ENCODE results near the gene KCMF1. TPM values are rescaled to one million over a fixed set of nuclear protein-coding genes. Genes with fewer than 3 reads are reported as not detected.
"Not testable (repeated sequence)": the region's sequence is repeated elsewhere in the genome, so short reads cannot be mapped to it uniquely, and the experiment has no call there.

KCMF1 gene
- 106 and 118 TPM in 2 replicates for total RNA-seq (2014; rRNA removed; shearing (Covaris generic))

- peak; percentile 48 for DNase-seq (ENCODE audit: low spot score)
Observed at GRCh38 chr2:84970868-84971509, at the start of gene KCMF1. Gene KCMF1 (plus strand): TSS chr2:84971161. CDS start chr2:84971452, 291 bp downstream.

- no peak for DNase-seq (ENCODE audit: low spot score)
Observed at GRCh38 chr2:84923009-84923408, 48.0 kb upstream of the KCMF1 start.

- DNase-seq (ENCODE audit: low spot score): peak; percentile 99
Observed at GRCh38 chr2:84924173-84925106, 46.5 kb upstream of the KCMF1 start.

GRCh38 chr2:84925336-84925723, 45.6 kb upstream of the KCMF1 start:
- no peak for DNase-seq (ENCODE audit: low spot score)

DNA sequence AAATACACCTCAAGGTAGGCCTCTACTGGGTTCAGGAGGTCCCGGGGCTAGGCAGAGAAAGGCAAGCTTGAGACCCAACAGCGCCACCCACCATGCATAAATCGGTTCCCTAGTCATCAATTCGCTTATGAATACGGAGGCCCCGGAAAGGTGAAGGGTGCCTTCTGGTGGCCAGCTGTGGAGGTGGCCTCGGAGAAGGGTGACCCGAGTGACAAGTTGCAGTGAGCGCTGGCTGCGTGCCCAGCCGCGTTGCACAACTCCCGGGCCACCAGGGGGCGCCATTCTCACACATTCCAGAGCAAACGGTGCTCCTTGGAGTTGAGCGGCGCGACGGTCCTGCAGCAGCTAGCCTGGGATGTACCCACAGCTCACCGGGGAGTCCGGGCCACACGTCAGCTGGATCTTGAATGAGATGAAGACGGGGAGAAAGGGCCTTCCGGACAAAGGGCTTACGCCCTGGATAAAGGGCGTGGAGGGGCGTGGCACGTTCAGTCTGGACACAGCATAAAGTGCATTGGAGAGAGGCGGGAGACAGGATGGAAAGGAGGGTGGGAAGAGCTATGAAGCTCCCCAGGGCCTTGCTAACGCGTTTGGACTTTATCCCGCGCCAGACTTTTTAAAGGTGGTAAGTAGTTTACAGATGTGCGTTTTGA, 45.1 kb upstream of the KCMF1 start:
- DNase-seq (ENCODE audit: low spot score): peak; percentile 97

DNA sequence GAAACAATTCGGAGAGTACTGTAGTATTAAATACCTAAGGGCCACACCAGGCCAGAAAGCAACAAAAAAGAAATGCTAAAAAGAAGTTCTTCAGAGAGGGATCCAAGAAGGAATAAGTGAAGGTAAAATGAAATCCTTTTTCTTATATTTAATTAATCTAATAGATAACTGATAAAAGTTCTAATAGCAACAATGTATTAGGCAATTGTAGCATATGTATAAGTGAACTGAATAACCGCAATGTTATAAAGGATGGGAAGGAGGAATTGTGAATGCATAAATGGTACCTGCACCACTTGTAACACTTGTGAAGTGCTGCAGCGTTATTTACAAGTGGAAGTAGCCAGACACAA, 43.7 kb upstream of the KCMF1 start:
- DNase-seq (ENCODE audit: low spot score): no peak

DNA sequence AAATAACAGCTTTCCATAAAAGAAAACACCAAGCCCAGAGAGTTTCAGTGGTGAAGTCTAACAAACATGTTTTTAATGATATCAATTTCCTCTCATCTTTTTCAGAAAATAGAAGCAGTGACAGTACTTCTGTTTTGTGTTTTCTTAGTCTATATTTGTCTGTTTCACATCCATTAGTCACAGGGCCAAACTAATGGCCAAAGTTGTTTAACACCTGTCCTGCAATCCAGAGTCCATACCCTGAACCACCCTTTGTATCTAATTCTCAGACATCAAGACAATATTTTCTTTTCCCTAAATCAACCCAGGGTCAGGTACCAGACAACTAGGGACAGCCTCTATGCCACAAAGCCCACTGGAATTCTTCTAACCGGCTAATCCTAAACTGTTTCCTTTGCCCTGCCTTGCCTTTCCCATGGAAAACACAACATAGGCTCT, 39.6 kb upstream of the KCMF1 start:
- no peak for DNase-seq (ENCODE audit: low spot score)

GRCh38 chr2:84938194-84938879, 32.6 kb upstream of the KCMF1 start:
- DNase-seq (ENCODE audit: low spot score): no peak

GRCh38 chr2:84939426-84940087, 31.4 kb upstream of the KCMF1 start:
- DNase-seq (ENCODE audit: low spot score): no peak

GRCh38 chr2:84940088-84940470, 30.9 kb upstream of the KCMF1 start:
- DNase-seq (ENCODE audit: low spot score): no peak

GRCh38 chr2:84940831-84941412, 30.0 kb upstream of the KCMF1 start:
- DNase-seq (ENCODE audit: low spot score): no peak

DNA sequence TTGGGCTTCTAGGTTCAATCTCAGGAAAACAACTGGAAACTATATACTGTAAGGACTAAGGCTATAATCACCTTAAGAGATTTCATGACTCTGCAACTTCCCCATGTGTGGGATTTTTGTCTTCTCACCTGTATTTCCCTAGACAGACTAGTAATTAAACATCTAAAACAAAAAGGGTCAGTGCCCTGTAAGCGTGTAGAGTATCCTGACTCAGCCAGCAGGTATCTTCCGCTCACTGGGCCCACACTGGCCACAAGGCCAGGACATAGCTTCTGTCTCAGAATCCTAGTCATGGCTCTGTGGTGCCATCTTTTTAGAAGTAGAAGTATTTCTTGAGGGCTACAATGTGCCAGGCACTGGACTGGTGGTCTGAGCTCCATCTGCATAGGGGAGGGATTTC, 28.8 kb upstream of the KCMF1 start:
- no peak for DNase-seq (ENCODE audit: low spot score)

DNA sequence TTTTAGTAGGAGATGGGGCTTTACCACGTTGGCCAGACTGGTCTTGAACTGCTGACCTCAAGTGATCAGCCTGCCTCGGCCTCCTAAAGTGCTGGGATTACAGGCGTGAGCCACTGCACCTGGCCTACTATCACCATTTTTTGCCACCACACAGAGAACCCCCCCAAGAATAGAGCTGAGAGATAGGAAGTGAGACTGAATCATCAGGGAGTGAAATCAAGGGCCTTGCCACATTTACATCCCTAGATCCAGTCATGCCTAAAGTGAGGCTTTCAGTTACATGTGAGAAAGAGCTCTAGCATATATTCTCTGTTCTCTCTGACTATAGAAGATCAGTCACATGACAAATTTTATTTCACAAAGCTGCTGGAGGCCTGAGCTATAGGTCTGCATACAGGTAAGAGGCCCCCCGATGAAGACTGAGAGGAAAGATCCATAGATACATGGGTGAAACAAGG, 28.0 kb upstream of the KCMF1 start:
- DNase-seq (ENCODE audit: low spot score): no peak

- no peak for DNase-seq (ENCODE audit: low spot score)
Observed at GRCh38 chr2:84944295-84944909, 26.6 kb upstream of the KCMF1 start.

GRCh38 chr2:84945838-84946203, 25.1 kb upstream of the KCMF1 start:
- not testable (repeated sequence) for DNase-seq (ENCODE audit: low spot score)

DNA sequence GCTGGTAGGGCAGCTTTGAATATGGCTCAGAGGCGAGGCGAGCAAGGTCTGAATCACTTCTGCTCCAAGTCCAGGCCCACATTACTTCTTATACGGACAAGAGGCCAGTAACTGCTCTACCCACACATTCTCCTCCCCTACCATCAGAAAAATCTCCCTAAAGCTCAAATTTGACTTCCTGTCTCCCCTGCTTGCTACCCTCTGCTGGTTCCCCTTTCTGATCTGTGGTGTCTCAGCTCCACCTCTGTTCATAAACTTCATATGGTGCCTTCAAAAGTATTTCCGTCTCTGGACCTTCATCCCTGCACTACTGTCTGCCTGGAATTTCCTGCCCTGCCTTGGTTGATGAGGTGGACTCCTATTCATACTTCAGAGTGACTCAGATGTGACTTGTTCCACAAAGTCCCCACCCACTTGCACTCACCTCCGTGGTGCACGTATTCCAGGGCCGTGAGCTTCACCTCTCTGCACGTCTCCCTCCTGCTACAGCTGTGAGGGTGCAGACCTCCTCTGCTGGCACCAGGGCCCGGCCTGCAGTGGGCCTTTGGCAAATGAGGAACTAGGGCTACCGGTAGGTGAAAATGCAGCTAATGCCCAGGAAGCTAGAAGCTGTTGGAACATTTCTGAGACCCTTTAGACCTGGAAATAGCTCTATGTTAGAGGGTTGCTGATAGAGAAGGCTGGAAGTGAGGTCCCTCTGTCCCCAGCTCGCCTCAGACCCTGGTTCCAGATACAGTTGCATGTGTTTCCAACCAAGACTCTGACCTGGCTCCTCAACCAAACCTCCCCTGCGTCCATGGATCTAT, 24.6 kb upstream of the KCMF1 start:
- peak; percentile 95 for DNase-seq (ENCODE audit: low spot score)

DNA sequence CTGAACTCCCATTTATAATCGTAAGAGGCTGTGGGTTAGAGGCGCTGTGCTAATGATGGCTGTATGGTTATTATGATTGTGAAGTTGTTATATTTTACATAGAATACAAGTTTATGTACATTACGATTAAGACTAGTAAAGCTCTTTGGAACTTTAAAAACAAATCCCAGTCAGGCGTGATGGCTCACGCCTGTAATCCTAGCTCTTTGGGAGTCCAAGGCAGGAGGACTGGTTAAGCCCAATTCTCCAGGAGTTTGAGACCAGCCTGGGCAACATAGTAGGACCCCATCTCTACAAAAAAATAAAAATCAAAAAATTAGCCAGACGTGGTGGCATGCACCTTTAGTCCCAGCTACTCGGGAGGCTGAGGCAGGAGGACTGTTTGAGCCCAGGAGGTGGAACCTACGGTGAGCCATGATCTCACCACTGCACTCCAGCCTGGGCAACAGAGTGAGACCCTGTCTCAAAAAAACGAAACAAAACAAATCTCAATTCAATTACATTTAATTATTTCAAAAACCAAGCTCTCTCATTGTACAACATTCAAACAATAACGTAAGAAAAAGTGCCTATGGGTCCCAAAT, 23.9 kb upstream of the KCMF1 start:
- no peak for DNase-seq (ENCODE audit: low spot score)

DNA sequence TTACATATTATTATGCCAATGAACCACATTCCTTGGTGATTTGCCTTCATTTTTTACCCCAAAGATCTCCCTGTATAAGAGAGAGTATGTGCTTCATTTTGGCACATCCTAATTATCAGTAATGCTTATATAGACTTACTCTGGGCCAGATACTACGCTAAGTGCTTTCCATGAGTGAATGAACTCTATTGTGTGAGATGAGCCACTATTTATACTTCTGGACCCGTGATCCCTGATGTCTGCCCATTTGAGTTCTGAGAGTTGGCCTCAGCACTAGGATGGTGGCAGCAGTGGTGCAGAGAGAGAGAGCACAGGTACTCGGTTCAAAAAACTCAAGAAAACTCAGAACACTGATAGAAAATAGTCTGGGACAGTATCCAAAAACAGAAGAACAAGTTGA, 17.4 kb upstream of the KCMF1 start:
- no peak for DNase-seq (ENCODE audit: low spot score)

DNA sequence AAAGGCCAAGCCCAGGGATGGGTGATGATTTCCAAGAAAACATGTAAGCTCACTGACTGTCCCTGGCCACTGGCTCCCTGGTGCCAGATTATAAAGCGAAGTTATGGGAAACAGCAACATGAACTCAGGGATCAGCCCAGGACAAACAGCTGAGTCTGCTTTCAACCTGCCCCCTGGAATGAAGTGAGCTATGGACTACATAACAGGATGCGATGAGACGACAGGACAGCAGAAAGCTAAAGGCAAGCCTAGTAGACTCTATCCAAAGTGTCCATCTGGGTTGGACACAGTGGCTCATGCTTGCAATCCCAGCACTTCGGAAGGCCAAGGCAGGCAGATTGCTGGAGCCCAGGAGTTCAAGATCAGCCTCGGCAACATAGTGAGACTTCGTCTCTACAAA, 16.6 kb upstream of the KCMF1 start:
- DNase-seq (ENCODE audit: low spot score): no peak

Measured in A172 (cell line).